ENCODE measurements around the gene FLT3LG.
A peak's percentile ranks its signal among the peaks of the same experiment; 100 is the strongest.

FLT3LG gene, protein sequence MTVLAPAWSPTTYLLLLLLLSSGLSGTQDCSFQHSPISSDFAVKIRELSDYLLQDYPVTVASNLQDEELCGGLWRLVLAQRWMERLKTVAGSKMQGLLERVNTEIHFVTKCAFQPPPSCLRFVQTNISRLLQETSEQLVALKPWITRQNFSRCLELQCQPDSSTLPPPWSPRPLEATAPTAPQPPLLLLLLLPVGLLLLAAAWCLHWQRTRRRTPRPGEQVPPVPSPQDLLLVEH

DNA sequence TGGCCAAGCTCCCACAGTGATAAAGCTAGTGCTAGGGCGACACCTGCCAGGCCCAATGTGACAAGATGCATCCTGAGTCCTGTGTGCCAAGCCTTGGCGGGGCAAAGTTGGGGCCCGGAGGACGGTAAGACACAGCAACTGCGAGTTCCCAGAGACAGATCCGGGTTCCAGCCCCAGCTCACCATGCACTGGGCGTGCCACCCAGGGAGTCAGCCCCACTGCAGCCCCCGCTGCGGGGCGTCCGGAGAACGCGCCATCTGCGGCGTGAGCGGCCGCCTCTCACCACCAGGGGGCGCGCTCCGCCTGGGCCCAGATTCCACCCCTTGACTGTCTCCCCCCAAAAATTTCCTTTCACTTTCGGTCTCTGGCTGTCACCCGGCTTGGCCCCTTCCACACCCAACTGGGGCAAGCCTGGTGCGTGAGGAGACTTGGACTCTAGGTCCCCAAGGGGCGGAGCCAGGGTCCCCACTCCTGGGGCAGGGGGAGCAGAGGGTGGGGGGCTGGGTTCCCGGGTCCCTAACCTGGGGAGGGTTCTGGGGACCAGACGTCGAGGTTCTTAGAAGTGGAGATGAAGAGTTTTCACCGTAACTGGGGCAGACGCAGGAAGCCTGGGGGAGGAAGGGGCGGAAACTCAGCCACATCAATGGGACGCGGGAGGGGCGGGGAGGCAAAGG, at the start of gene FLT3LG:
TSS of gene FLT3LG (plus strand) at position 348 of the 674 bp plus-strand sequence. CDS start 425 bp downstream, outside the sequence.
- peak; percentile 71 for DNase-seq (ENCODE audit: low read depth)

DNA sequence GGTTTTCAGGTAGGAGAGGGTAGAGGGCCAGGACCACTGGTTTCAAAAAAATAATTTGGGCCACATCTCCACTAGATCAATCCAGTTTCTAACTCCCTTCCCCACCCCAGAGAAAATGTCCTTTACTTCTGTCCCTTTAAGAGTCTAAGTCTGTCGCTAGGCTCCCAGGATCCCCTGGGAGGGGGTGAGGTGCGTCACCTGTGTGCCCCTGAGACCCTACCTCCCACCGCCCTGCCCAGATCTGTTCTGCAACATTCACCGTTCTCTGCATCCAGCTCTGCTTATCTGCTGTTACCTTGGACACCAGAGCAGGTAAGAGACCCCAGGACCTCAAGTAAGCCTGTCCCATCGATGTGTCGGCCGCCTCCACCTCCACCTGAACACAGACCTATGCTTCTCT, 48.8 kb upstream of the FLT3LG start, which contains the start of gene GFY:
TSS of gene GFY (plus strand) at position 211 of the 400 bp plus-strand sequence. CDS start 1,043 bp downstream, outside the sequence.
- no peak for DNase-seq (ENCODE audit: low read depth)

DNA sequence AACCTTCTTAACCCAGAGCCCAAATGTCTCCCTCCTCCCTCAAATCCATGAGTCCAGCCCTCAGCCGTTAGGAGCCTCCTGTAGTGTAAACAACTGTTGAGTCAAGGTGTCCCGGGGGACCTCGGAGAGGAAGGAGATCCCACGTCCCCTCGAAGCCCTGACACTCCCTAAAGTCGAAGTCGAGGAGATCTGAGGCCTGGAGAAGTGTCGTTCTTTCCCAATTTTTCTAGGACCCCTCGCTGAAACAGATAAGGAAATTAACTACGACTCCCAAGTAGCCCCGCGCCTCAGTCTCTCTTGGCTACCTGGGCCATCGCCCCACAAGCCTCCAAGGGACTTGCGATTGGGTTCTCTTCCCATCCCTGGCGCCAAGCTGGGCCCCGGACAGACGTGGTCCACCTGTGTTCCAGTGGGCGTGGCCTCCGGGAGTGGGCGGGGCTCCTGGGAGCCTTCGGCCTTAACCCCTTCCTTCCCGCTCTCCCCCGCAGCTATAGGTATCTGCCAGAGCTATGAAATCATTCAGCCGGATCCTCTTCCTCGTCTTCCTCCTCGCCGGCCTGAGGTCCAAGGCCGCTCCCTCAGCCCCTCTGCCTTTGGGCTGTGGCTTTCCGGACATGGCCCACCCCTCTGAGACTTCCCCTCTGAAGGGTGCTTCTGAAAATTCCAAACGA, 48.0 kb upstream of the FLT3LG start:
- no peak for DNase-seq (ENCODE audit: low read depth)

DNA sequence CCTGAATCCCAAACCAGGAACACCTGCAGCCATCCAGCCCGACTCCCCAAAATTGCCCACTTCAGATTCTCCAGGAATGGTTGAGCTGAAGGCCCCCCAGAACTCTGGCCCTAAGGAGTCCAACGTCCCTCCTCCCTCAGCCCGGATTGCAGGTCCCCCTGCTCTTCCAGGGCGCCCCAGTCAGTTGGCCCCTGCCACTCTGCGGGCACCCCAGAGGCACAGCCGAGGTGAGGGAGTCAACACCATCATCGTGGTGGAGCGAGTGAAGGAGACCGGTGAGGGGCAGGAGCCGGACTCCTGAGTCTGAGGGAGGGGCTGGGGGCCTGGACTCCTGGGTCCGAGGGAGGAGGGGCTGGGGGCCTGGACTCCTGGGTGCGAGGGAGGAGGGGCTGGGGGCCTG, 46.7 kb upstream of the FLT3LG start:
- no peak for DNase-seq (ENCODE audit: low read depth)

DNA sequence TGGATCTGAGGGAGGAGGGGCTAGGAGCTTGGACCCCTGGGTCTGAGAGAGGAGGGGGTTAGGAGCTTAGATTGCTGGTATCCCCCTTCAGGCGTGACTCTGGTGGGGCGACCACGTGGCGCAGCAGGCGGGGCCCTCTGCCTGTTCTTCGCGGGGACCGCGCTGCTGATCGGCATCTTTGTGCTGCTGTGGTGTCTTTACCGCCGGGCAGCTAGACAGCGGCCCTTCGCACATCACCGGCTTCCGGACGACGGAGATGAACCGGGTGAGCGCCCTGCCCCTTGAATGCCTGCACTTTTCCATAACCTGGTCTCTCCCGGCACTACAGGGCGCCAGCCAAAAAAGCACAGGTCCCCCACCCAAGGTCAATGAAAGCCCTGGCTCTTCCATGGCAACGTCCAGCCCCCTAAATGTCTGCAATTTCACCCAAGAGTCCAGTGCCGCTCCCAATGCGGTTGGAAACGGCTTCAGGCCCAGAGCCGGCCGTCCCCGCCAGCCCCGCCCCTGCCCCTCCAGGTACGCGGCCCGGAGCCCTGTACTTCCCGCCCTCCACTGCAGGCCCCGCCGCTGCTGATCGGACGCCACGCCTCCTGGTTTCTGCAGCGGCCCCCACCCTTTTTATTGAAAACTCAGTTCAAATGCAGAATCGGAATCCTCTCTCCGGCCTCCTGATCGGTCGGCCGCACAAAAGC, 46.0 kb upstream of the FLT3LG start:
- DNase-seq (ENCODE audit: low read depth), result no peak

DNA sequence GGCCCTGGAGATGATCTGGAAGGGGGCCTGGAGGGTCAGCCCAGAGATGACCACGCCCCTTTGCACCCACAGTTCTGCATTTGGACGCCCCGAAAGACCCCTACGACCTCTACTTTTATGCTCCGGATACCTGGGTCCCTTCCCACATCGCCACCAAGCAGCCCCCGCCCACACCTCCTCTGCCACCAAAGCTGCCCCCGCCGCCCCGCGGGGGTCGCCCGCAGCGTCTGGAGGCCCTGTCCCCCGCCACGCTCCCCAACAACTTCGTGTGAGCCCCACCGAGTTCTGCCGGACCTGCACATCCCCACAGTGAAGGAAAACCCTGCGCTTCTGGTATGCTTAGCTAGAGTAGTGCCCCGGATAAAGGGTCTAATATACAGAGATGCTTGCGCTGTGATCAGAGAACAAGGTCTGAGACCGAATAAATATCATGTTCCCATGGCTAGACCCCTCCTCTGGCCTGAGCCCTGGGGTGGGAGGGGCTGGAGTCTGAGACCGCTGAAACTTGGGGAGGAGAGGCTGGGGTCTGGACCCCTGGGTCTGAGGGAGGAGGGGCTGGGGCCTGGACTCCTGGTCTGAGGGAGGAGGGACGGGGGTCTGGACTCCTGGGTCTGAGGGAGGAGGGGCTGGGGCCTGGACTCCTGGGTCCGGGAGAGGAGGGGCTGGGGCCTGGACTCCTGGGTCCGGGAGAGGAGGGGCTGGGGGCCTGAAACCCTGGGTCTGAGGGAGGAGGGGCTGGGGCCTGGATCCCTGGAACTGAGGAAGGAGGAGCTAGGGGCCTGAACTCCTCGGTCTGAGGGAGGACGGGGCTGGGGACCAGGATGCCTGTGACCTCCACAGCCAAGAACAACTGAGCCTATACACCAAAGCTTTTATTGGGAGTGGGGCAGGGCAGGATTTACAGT, 45.2 kb upstream of the FLT3LG start:
- DNase-seq (ENCODE audit: low read depth), result no peak

DNA sequence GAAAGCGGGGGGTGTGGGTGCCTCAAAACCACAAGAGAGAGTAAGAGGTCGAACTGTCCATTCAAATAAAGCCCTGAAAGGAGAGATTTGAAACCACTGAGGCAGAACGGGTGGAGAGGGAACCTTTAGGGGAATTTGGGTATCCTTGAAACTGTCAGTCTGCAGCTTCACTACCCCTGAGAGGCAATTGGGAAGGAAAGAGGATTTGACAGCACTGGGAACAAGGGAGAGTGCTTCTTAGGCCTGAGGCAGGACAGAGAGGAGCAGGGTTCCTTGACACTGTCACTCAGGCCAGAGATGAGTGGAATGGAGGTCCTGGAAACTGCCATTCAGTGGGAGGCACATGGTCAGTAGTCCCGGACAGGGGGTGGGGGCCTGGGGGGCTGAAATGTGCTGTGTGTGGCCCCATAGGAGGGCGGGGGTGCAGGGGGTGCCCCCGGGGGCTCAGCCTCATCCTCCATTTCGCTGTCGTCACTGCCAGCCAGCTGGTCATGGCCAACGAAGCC, 43.8 kb upstream of the FLT3LG start:
- DNase-seq (ENCODE audit: low read depth), result no peak

DNA sequence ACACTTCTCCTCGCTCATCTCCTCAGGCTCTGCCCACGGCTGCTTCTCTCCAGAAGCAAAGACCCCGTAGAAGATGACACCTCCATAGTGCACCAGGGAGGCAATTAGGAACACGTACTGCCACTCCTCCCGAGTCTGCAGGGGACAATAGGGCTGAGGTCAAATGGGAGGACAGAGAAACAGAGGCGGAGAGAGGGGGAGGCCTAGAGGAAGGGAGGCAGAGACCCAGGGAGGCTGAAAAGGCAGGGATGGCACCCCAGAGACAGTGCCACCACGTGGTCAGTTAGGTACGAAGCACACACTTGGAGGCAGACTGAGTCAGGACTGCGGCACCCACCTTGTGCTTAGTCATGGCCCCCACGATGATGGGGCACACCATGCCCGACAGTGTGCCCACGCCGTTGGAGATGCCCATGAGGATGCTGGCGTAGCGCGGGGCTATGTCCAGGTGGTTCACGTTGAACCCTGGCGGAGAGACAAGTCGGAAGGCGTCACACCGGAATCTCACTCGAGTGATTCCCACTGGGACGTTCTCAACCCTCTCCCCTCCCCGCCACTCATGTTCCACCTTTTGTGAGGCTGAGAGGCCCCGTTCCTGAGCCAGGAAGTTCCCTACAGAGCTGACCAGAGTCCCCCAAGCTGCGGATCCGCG, 43.2 kb upstream of the FLT3LG start:
- DNase-seq (ENCODE audit: low read depth), result no peak

DNA sequence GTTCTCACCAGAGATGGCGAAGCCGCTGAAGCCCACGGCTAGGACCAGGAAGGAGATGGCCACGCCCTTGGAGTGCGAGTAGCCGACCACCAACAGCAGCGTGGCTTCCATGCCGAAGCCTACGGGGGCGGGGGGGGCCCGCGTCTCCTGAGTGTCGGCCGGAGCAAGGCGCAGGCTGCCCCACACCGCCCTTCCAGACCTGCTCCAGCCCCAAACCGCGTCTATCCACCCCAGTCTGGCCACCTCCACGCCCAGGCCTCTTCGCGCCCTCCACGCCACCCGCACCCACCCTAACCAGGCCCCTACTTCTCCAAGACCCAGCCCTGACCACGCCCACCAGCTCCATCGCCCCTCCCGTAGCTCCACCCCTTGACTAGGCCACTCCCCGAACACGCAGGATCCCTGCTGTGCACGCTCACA, 42.7 kb upstream of the FLT3LG start:
- no peak for DNase-seq (ENCODE audit: low read depth)

DNA sequence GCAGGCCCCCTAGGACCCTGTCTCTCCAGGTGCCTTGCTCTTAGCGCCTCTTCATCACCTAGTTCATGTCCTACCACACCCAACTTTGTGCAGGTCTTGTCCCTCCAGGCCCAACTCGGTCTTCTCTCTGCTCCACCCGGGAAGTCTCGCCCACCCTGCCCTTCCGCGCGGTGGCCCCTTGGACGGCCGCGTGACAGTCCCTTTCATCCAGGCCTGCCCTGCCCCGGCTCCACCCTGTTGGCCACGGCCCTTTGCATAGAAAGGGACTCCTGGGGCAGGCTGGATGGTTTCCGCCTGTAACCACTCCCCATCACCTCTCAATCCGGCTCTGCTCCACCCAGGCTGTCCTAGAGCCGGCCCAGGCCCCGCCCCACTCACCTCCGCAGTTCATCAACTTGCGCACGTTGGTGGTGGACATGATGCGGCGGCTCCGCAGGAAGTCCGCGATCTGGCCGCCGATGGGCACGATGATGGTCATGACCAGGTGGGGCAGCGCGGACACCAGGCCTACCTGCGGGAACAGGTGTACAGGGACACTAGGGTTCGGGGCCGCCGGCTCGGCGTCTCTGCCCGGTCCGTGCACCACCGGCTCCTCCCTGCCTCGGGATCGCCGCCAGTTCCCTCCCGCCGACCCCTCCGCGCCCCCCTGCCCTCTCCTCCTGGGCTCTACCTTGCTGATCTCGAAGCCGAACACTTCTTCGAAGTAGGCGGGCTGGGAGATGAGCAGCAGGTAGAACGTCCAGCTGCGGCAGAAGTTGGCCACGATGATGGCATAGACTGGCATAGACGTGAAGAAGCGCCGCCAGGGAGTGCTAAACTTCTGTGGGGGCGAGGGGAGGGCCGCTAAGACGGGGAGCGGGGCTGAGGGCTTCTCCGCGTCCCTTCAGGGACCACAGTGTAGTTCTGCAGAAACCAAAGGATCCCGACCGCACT, 41.6 kb upstream of the FLT3LG start:
- DNase-seq (ENCODE audit: low read depth), result no peak

DNA sequence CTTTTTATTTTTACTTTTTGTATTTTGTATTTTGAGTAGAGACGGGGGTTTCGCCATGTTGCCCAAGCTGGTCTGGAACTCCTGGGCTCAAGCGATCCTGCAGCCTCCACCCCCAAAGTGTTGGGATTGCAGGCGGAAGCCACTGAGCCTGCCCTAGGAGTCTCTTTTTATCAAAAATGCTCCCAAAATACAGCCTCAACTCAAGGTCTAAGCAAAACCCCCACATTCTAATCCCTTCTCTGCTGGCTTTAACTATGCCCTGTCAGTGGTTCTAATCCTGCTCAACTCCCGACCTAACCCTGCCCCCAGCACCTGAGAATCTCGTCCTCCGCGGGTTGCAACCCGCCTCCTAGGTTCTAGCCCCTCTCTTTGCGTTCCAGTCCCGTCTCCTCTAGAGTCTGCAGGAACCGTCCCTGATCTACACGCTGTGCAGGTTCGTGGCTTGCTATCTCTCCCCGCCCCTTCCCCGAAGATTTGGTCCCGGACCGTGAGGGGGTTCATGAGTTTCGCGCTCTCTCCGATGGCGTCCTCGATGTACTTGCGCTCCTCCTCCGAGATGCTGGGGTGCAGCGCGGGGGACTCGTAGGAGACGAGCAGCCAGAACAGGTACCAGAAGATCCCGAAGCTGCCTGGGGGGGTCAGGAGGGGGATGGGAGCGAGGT, 40.6 kb upstream of the FLT3LG start:
- no peak for DNase-seq (ENCODE audit: low read depth)

DNA sequence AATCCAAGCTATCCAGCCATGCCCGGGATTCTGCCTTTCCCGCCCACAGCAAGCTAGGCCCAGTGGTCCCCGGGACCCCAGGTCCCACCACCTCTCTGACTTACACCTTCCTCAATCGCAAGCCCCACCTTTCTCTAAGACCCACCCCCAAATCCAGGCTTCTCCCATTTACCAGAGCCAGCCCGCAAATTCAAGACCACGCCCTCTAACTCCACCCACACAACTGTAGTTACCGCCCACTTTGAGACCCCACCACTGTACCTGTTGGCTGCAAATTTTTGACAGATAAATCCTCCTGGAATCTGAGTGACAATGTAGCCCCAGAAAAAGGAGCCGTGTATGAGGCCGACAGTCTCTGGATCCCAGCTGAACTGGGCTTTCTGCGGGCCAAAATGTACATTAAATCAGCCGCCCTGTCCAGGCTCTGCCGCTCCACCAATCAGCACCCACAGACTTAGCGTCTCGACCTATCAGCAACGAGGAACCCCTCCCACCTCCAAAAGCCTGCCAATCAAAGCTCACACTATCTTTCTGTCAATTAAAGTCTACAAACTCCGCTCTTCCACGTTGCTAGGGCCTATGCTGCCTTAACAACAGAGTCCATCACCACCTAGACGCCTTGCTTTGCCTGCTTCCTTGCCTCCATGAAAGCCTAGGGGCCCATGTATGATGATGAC, 39.0 kb upstream of the FLT3LG start:
- DNase-seq (ENCODE audit: low read depth), result no peak

DNA sequence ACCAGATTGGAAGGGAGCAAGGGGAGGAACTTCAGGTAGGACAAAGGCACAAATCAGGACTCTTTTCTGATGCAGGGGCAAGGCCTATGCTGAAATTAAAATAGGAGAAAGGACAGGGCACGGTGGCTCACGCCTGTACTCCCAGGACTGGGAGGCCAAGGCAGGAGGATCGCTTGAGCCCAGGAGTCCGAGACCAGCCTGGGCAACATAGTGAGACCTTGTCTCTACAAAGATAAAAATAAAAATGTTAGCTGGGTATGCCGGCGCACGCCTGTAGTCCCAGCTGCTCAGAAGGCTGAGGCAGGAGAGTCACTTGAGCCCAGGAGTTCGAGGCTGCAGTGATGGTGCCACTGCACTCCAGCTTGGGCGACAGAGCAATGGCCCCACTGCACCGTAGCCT, 38.3 kb upstream of the FLT3LG start:
- DNase-seq (ENCODE audit: low read depth), result no peak

DNA sequence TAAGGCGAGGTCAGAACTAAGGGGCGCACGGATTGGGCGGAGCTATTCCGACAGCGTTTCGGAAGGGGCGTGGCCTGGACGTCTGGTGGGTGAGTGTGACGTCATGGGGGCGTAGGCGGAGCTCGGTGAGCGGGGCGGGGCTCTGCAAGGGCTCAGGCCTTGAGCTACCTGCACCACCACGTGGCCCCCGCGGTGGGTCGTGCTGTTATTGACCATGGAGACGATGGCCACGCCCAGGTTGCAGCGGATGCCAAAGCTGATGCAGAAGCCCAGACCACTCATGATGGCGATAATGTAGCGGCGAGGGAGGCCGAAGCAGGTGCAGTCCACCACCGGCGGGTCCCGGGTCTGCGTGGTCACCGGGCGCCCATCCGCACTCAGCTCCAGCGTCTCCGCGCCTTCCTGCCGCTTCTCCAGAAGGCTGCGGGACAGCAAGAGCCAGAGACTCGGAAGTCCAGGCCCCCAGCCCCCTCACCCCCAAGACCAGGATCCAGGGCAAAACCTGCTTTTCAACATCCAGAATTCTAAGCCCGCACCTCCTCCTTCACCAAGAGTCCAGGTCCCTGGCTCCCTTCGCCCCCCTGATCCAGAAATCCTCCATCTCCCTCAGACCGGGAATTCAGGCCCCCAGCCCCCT, 37.5 kb upstream of the FLT3LG start:
- no peak for DNase-seq (ENCODE audit: low read depth)

DNA sequence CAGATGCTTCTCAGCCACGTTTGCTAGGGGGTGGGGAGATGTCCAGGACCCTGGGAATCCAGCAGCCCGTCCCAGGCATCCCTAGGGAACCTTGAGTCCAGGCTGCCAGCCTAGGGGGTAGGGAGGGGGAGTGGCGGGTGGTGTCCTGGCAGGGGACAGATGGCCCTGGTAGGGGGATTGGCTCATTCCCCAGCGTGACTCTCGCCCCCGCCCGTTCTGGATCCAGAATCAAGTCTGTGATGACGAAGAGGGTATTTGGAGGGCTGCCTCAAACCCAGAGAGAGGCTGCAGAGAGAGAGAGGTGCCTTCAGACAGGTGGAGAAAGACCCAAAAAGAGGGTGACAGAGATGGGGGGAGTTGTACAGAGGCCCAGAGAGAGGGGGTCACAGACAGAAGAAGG, 36.8 kb upstream of the FLT3LG start:
- no peak for DNase-seq (ENCODE audit: low read depth)

DNA sequence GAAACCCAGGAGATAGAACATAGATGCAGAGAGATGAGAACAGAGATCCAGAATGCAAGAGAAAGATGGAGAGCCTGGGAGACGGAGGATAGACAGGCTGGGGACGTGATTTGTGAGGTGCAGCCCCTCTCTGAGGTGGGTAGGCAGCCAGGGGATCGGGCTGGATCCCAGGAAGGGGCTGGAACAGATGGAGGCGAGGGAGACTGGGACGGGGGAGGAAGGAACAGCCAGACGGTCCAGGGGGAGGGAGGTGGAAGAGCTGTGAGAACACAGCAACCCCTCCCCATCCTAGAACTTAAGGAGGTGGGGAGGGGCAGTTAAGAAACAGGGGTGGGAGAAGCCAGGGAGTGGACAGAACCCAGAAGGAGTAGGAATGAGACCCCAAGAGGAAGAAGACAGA, 35.8 kb upstream of the FLT3LG start:
- DNase-seq (ENCODE audit: low read depth), result no peak

DNA sequence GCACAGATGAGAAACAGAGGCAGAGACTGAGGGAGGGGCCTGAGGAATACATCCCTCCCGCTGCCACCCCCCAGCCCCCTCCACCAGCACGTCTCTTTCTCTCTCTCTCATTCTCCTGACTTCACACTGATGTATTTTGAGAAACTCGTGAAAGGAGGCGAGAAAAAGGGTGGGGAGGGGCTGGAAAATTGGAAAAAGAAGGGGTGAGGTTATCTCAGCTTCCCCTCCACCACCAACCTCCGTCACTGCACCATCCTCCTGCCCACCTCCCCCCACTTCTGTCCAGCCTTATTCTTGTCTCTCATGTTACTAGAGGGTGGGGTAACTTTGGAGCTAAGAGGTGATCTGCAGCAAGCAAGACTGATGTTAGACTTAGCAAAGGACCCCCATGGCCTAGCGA, 34.2 kb upstream of the FLT3LG start:
- DNase-seq (ENCODE audit: low read depth), result no peak
